Liver (tissue), 9 donors: ENCODE data around the gene KPRP. TPM values are rescaled to one million over a fixed set of nuclear protein-coding genes. Genes with fewer than 3 reads are reported as not detected.

Experiments
- DNase-seq: peaks from one replicate; pipeline ENCODE4 v3.0.0-alpha.2; 2017; ENCODE audit warnings: low spot score
- H3K27ac ChIP-seq, 2 donors: one replicate each; pipeline ENCODE4 v1.7.0; 2013; ENCODE audit warnings: inconsistent platforms in 2 of 2, low read length in 2 of 2, control low read depth in 1 of 2, low read depth in 1 of 2, mild to moderate bottlenecking in 1 of 2
- H3K27me3 ChIP-seq, 4 donors: one replicate each; pipeline versions ENCODE4 v1.6.1 to v1.7.0; 2013; ENCODE audit warnings: low read length in 3 of 4, inconsistent platforms in 1 of 4, mild to moderate bottlenecking in 1 of 4, moderate library complexity in 1 of 4; ENCODE audit not compliant: control insufficient read depth in 4 of 4, insufficient read depth in 4 of 4
- H3K36me3 ChIP-seq, 4 donors: one replicate each; pipeline versions ENCODE4 v1.6.1 to v1.7.0; 2013; ENCODE audit warnings: low read length in 3 of 4, mild to moderate bottlenecking in 3 of 4, low read depth in 1 of 4, moderate library complexity in 1 of 4; ENCODE audit not compliant: control insufficient read depth in 4 of 4, insufficient read depth in 3 of 4
- H3K4me1 ChIP-seq, 4 donors: one replicate each; pipeline versions ENCODE4 v1.6.1 to v1.7.0; 2013; ENCODE audit warnings: low read length in 3 of 4, mild to moderate bottlenecking in 3 of 4, moderate library complexity in 1 of 4; ENCODE audit not compliant: control insufficient read depth in 4 of 4, insufficient read depth in 4 of 4
- H3K4me3 ChIP-seq, 3 donors: one replicate each; pipeline versions ENCODE4 v1.6.1 to v1.7.0; 2013; ENCODE audit warnings: low read length in 3 of 3, control low read depth in 1 of 3, low read depth in 1 of 3, mild to moderate bottlenecking in 1 of 3
- H3K9ac ChIP-seq, 2 donors: one replicate each; pipeline ENCODE4 v1.7.0; 2013; ENCODE audit warnings: low read length in 2 of 2, mild to moderate bottlenecking in 2 of 2, moderate library complexity in 2 of 2, control low read depth in 1 of 2, low read depth in 1 of 2
- H3K9me3 ChIP-seq, 4 donors: one replicate each; pipeline versions ENCODE4 v1.6.1 to v1.7.0; 2013; ENCODE audit warnings: low read length in 3 of 4; ENCODE audit not compliant: control insufficient read depth in 4 of 4
- EGR1 ChIP-seq, 2 donors: IDR thresholded peaks; 2 replicates each; pipeline ENCODE4 v1.6.1; 2016 to 2018; ENCODE audit warnings: antibody characterized with exemption in 2 of 2, low read depth in 2 of 2
- FOXA1 ChIP-seq: IDR thresholded peaks from 2 replicates; pipeline ENCODE4 v1.6.1; 2016; ENCODE audit warnings: antibody characterized with exemption
- FOXA2 ChIP-seq: IDR thresholded peaks from 2 replicates; pipeline ENCODE4 v1.6.1; 2016; ENCODE audit warnings: antibody characterized with exemption
- GABPA ChIP-seq, 2 donors: IDR thresholded peaks in 1 of 2; conservative IDR thresholded peaks in 1 of 2; 2 replicates each; pipeline ENCODE4 v1.6.1; 2016; ENCODE audit warnings: antibody characterized with exemption in 2 of 2, mild to moderate bottlenecking in 1 of 2, moderate library complexity in 1 of 2
- HNF4A ChIP-seq, 2 donors: conservative IDR thresholded peaks; 2 replicates each; pipeline ENCODE4 v1.6.1; 2016; ENCODE audit warnings: antibody characterized with exemption in 2 of 2, mild to moderate bottlenecking in 2 of 2
- HNF4G ChIP-seq: IDR thresholded peaks from 2 replicates; pipeline ENCODE4 v1.6.1; 2016; ENCODE audit warnings: antibody characterized with exemption
- MAX ChIP-seq: IDR thresholded peaks from 2 replicates; pipeline ENCODE4 v1.6.1; 2016; ENCODE audit warnings: antibody characterized with exemption
- NR2F2 ChIP-seq: IDR thresholded peaks from 2 replicates; pipeline ENCODE4 v1.6.1; 2016; ENCODE audit warnings: antibody characterized with exemption
- RAD21 ChIP-seq, 2 donors: IDR thresholded peaks; 2 replicates each; pipeline ENCODE4 v1.6.1; 2016; ENCODE audit warnings: antibody characterized with exemption in 2 of 2, mild to moderate bottlenecking in 2 of 2
- REST ChIP-seq: IDR thresholded peaks from 2 replicates; pipeline ENCODE4 v1.6.1; 2016; ENCODE audit warnings: antibody characterized with exemption, mild to moderate bottlenecking
- RXRA ChIP-seq, 2 donors: IDR thresholded peaks; 2 replicates each; pipeline ENCODE4 v1.6.1; 2017 to 2018; ENCODE audit warnings: antibody characterized with exemption in 2 of 2, mild to moderate bottlenecking in 1 of 2
- SP1 ChIP-seq: IDR thresholded peaks from 2 replicates; pipeline ENCODE4 v1.6.1; 2018; ENCODE audit warnings: antibody characterized with exemption, mild to moderate bottlenecking
- TAF1 ChIP-seq: conservative IDR thresholded peaks from 2 replicates; pipeline ENCODE4 v1.6.1; 2016; ENCODE audit warnings: antibody characterized with exemption, mild to moderate bottlenecking
- ZBTB33 ChIP-seq: IDR thresholded peaks from 2 replicates; pipeline ENCODE4 v1.6.1; 2016; ENCODE audit warnings: antibody characterized with exemption
- WGBS: extraction: QIAGEN DNeasy Blood & Tissue Kit; methylation state at CpG from one replicate; pipeline ENCODE4 v1.1.7; 2013; 5-methylcytosine and 5-hydroxymethylcytosine counted together
- polyA plus RNA-seq, 2 donors: library from polyadenylated mRNA; stranded (reverse) in 1 of 2; unstranded in 1 of 2; fragments of 200-250 nt in 1 of 2; fragments of >200 nt in 1 of 2; fragmentation: Nextera tagmentation in 1 of 2; extraction: Ambion mirVana in 1 of 2; gene quantifications; one replicate each; pipeline versions ENCODE4 v1.2.1 to v1.2.3, GENCODE V29; 2013 to 2015
- total RNA-seq, 2 donors: library from RNA; depleted of rRNA; stranded (reverse); fragments of >200 nt; gene quantifications; one replicate each; pipeline ENCODE4 v1.2.3, GENCODE V29; 2014
- TF ChIP-seq, protein P1 (sequence below): IDR thresholded peaks from 2 replicates; pipeline ENCODE4 v1.6.1; 2016; ENCODE audit warnings: antibody characterized with exemption
- TF ChIP-seq, protein P2 (sequence below): fragments of 150-350 bp; IDR thresholded peaks from 2 replicates; pipeline ENCODE4 v1.5.1; 2017; ENCODE audit warnings: improper control_type of control experiment, low read depth, low read length; ENCODE audit not compliant: missing input control
- donor health status: healthy.
- donor health status: healthy.
- donor health status: healthy.
- donor health status: healthy.
- donor health status: healthy.

The KPRP gene
- total and polyA plus RNA-seq, 4 donors, result not detected

DNA sequence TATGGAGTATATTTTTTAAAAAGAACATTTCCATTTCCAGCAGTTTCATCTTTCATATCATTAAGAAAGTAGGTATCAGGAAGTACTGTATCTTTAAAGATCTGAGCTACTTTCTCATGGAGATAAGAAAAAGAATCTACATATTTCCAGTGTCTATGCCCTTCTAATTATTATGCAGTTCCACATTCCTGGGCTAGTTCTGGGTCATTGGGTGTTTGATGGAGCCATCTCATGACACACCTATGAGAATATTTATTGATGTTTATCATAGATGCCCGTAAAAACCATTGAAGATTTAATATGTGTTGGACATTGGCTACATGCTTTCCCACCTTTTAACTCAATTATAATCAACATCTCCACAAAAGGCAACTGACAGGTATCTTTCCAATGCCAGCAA lies 28.8 kb upstream of the KPRP start:
- no peak for DNase-seq
- Histone ChIP-seq H3K4me1 (no peaks in the 10 kb centered on the region), H3K27me3 (no peaks in the 10 kb centered on the region), H3K36me3 (no peaks in the 10 kb centered on the region), H3K9ac (no peak overlapping the region), H3K9me3 (no peaks in the 10 kb centered on the region), H3K4me3 (no peak overlapping the region), H3K27ac (no peak overlapping the region)
- TF ChIP-seq MAX (no peak), NR2F2 (no peak), GABPA (IDR thresholded peaks at IDR 0.05 in 1 of 2, conservative IDR thresholded peaks at IDR 0.05 in 1 of 2) (no peak), TAF1 (no peak), REST (no peak), SP1 (no peak)
- TF ChIP-seq, protein P1, sequence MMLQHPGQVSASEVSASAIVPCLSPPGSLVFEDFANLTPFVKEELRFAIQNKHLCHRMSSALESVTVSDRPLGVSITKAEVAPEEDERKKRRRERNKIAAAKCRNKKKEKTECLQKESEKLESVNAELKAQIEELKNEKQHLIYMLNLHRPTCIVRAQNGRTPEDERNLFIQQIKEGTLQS, result no peak
- 88% methylated on average over 1 of the region's 1 CpG for WGBS

- H3K36me3 ChIP-seq, result no peaks in the 10 kb centered on the region
- H3K4me1 ChIP-seq, result no peaks in the 10 kb centered on the region
- no peaks in the 10 kb centered on the region for H3K9me3 ChIP-seq
- no peaks in the 10 kb centered on the region for H3K27me3 ChIP-seq
- DNase-seq, result no peak
- 19% methylated on average over 1 of the region's 1 CpG for WGBS
- TF ChIP-seq ZBTB33 (no peak), MAX (no peak), SP1 (no peak), HNF4G (no peak), GABPA (IDR thresholded peaks at IDR 0.05 in 1 of 2, conservative IDR thresholded peaks at IDR 0.05 in 1 of 2) (no peak), TAF1 (no peak), REST (no peak), RAD21 (IDR thresholded peaks at IDR 0.05) (peak; percentile 27 to 72), FOXA1 (no peak), NR2F2 (no peak), FOXA2 (no peak), EGR1 (IDR thresholded peaks at IDR 0.05; ENCODE audit: low read depth in 2 of 2) (no peak), HNF4A (conservative IDR thresholded peaks at IDR 0.05) (no peak), RXRA (IDR thresholded peaks at IDR 0.05) (no peak)
- TF ChIP-seq, protein P1, result no peak
- TF ChIP-seq, protein P2, sequence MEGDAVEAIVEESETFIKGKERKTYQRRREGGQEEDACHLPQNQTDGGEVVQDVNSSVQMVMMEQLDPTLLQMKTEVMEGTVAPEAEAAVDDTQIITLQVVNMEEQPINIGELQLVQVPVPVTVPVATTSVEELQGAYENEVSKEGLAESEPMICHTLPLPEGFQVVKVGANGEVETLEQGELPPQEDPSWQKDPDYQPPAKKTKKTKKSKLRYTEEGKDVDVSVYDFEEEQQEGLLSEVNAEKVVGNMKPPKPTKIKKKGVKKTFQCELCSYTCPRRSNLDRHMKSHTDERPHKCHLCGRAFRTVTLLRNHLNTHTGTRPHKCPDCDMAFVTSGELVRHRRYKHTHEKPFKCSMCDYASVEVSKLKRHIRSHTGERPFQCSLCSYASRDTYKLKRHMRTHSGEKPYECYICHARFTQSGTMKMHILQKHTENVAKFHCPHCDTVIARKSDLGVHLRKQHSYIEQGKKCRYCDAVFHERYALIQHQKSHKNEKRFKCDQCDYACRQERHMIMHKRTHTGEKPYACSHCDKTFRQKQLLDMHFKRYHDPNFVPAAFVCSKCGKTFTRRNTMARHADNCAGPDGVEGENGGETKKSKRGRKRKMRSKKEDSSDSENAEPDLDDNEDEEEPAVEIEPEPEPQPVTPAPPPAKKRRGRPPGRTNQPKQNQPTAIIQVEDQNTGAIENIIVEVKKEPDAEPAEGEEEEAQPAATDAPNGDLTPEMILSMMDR, result peak; percentile 21
- H3K27ac ChIP-seq, result no peak overlapping the region
- no peak overlapping the region for H3K4me3 ChIP-seq
- H3K9ac ChIP-seq, result no peak overlapping the region
Measured at GRCh38 chr1:152735648-152736047, 22.2 kb upstream of the KPRP start.
